ENCODE measurements around the gene PPM1K.

The PPM1K gene

GRCh38 chr4:88295656-88296055 is 11.3 kb upstream of the PPM1K start:
- Histone ChIP-seq H4K20me1 (ENCODE audit: insufficient read depth, low read length, poor library complexity, severe bottlenecking) (no peaks in the 10 kb centered on the region), H3K79me2 (ENCODE audit: insufficient read depth, low read length) (no peaks in the 10 kb centered on the region), H3K9ac (ENCODE audit: low read depth, low read length, poor library complexity, severe bottlenecking) (no peak overlapping the region), H3K9me2 (replicated peaks; ENCODE audit: low read depth, low read length) (no peaks in the 10 kb centered on the region), H3K4me1 (ENCODE audit: insufficient read depth, low read length, poor library complexity, severe bottlenecking) (peaks cover 36% of the 10 kb centered on the region), H3K4me3 (ENCODE audit: low read length, poor library complexity, severe bottlenecking) (no peak overlapping the region), H3K36me3 (ENCODE audit: insufficient read depth, low read length) (no peaks in the 10 kb centered on the region), H3K9me3 (ENCODE audit: insufficient read depth, low read depth, low read length) (no peaks in the 10 kb centered on the region), H3F3A (ENCODE audit: low read depth) (peaks cover 3% of the 10 kb centered on the region; the same call in 1 of the 2 replicates), H3K27me3 (ENCODE audit: insufficient read depth, low read length, poor library complexity, severe bottlenecking) (no peaks in the 10 kb centered on the region), H2AFZ (ENCODE audit: low read length) (no peak overlapping the region), H3K4me2 (ENCODE audit: low read depth, low read length, poor library complexity, severe bottlenecking) (no peak overlapping the region)
- TF ChIP-seq EZH2phosphoT487 (IDR thresholded peaks at IDR 0.05; ENCODE audit: borderline replicate concordance) (no peak), CTCF (conservative IDR thresholded peaks at IDR 0.05; ENCODE audit: low read length) (no peak)

GRCh38 chr4:88291003-88291402 is 6.6 kb upstream of the PPM1K start:
- Histone ChIP-seq H3K36me3 (ENCODE audit: insufficient read depth, low read length) (no peaks in the 10 kb centered on the region), H2AFZ (ENCODE audit: low read length) (no peak overlapping the region), H3K79me2 (ENCODE audit: insufficient read depth, low read length) (no peaks in the 10 kb centered on the region), H3K27me3 (ENCODE audit: insufficient read depth, low read length, poor library complexity, severe bottlenecking) (no peaks in the 10 kb centered on the region), H3K9me3 (ENCODE audit: insufficient read depth, low read depth, low read length) (no peaks in the 10 kb centered on the region), H3K9ac (ENCODE audit: low read depth, low read length, poor library complexity, severe bottlenecking) (no peak overlapping the region), H3K4me1 (ENCODE audit: insufficient read depth, low read length, poor library complexity, severe bottlenecking) (peaks cover 4% of the 10 kb centered on the region), H3K4me3 (ENCODE audit: low read length, poor library complexity, severe bottlenecking) (no peak overlapping the region), H3F3A (ENCODE audit: low read depth) (no peaks in the 10 kb centered on the region), H4K20me1 (ENCODE audit: insufficient read depth, low read length, poor library complexity, severe bottlenecking) (no peaks in the 10 kb centered on the region), H3K9me2 (replicated peaks; ENCODE audit: low read depth, low read length) (no peaks in the 10 kb centered on the region), H3K4me2 (ENCODE audit: low read depth, low read length, poor library complexity, severe bottlenecking) (no peak overlapping the region)
- no peak for TF ChIP-seq CTCF (conservative IDR thresholded peaks at IDR 0.05; ENCODE audit: low read length)
- no peak for TF ChIP-seq EZH2phosphoT487 (IDR thresholded peaks at IDR 0.05; ENCODE audit: borderline replicate concordance)

- Histone ChIP-seq H3K36me3 (ENCODE audit: insufficient read depth, low read length) (no peaks in the 10 kb centered on the region), H2AFZ (ENCODE audit: low read length) (no peak overlapping the region), H3K9ac (ENCODE audit: low read depth, low read length, poor library complexity, severe bottlenecking) (no peak overlapping the region), H3K9me3 (ENCODE audit: insufficient read depth, low read depth, low read length) (no peaks in the 10 kb centered on the region), H3K27me3 (ENCODE audit: insufficient read depth, low read length, poor library complexity, severe bottlenecking) (no peaks in the 10 kb centered on the region), H4K20me1 (ENCODE audit: insufficient read depth, low read length, poor library complexity, severe bottlenecking) (peaks cover 6% of the 10 kb centered on the region), H3K79me2 (ENCODE audit: insufficient read depth, low read length) (peaks cover 14% of the 10 kb centered on the region), H3K4me1 (ENCODE audit: insufficient read depth, low read length, poor library complexity, severe bottlenecking) (peaks cover 19% of the 10 kb centered on the region), H3K9me2 (replicated peaks; ENCODE audit: low read depth, low read length) (no peaks in the 10 kb centered on the region), H3K4me3 (ENCODE audit: low read length, poor library complexity, severe bottlenecking) (no peak overlapping the region), H3F3A (ENCODE audit: low read depth) (peaks cover 3% of the 10 kb centered on the region), H3K4me2 (ENCODE audit: low read depth, low read length, poor library complexity, severe bottlenecking) (no peak overlapping the region)
- no peak for TF ChIP-seq EZH2phosphoT487 (IDR thresholded peaks at IDR 0.05; ENCODE audit: borderline replicate concordance)
- no peak for TF ChIP-seq CTCF (conservative IDR thresholded peaks at IDR 0.05; ENCODE audit: low read length)
Measured at GRCh38 chr4:88286897-88287296, 2.5 kb upstream of the PPM1K start.

All from Loucy (cell line).